ENCODE measurements around the gene ABAT.

DNA sequence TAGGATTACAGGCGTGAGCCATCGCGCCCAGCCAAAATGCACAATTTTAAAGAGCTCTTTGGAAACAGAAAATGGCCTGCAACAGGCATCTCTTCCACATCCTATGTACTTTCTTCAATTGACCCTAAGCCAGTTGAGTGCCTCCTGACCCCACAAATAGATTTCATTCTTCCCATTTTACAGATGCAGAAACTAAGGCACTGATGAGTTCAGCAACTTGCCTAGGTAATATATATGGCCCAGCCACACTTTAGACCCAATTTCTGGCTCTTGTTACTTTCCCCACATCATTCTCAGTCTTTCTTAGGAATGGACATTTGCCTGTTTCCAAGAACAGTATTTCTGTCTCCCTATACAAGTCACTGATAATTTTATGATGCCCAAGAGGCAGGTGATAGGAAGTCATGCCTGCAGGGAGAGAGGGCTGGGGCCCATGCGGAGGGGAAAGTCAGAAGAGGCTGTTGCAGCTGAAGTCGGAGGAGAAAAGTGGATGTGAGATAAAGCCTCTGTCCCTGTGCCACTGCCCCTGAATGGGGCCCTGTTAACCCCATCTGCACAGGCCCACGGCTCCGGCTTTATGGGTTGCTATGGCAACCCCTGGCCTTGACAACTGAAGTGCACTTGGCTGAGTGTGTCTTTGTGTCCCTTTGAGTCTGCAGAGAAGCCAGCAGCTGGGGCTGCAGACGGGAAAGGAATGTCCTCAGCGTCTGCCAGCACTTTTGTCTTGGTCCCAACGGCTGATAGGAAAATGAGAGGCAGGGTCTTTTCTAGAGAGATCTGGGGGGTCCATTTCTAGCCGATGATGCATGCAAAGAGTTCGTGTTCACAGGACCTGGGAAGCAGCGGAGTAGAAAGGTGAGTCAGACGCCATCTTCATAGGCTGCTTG is 45.9 kb downstream of the ABAT start:
- TF ChIP-seq, protein P1, sequence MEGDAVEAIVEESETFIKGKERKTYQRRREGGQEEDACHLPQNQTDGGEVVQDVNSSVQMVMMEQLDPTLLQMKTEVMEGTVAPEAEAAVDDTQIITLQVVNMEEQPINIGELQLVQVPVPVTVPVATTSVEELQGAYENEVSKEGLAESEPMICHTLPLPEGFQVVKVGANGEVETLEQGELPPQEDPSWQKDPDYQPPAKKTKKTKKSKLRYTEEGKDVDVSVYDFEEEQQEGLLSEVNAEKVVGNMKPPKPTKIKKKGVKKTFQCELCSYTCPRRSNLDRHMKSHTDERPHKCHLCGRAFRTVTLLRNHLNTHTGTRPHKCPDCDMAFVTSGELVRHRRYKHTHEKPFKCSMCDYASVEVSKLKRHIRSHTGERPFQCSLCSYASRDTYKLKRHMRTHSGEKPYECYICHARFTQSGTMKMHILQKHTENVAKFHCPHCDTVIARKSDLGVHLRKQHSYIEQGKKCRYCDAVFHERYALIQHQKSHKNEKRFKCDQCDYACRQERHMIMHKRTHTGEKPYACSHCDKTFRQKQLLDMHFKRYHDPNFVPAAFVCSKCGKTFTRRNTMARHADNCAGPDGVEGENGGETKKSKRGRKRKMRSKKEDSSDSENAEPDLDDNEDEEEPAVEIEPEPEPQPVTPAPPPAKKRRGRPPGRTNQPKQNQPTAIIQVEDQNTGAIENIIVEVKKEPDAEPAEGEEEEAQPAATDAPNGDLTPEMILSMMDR (IDR thresholded peaks at IDR 0.05; ENCODE audit: insufficient read depth, low read length, poor library complexity, severe bottlenecking): no peak
- no peak for TF ChIP-seq EZH2phosphoT487 (conservative IDR thresholded peaks at IDR 0.05; ENCODE audit: low read length)

All from SU-DHL-6 (cell line).